H9 (cell line): ENCODE data around the gene RINL. TPM values are rescaled to one million over a fixed set of nuclear protein-coding genes. Genes with fewer than 3 reads are reported as not detected.

Source experiments
- DNase-seq: peaks from one replicate; pipeline ENCODE4 v3.0.0-alpha.2; 2017
- H2AFZ ChIP-seq: one replicate; pipeline ENCODE4 v1.6.1; 2013; ENCODE audit warnings: mild to moderate bottlenecking, low read length, control low read depth, moderate library complexity
- H2AK5ac ChIP-seq: 2 replicates; pipeline ENCODE4 v1.6.1; 2013; ENCODE audit warnings: low read length, control low read depth, mixed read lengths; ENCODE audit not compliant: insufficient read length
- H2BK120ac ChIP-seq: one replicate; pipeline ENCODE4 v1.6.1; 2013; ENCODE audit warnings: low read depth, mild to moderate bottlenecking, low read length, control low read depth, inconsistent platforms; ENCODE audit not compliant: poor library complexity, severe bottlenecking
- H2BK12ac ChIP-seq: 2 replicates; pipeline ENCODE4 v1.6.1; 2013; ENCODE audit warnings: low read length, control low read depth, mixed read lengths, low read depth; ENCODE audit not compliant: insufficient read length
- H2BK15ac ChIP-seq: 2 replicates; pipeline ENCODE4 v1.6.1; 2013; ENCODE audit warnings: low read depth, low read length, control low read depth
- H2BK20ac ChIP-seq: one replicate; pipeline ENCODE4 v1.6.1; 2013; ENCODE audit warnings: low read depth, mild to moderate bottlenecking, low read length, control low read depth, inconsistent platforms; ENCODE audit not compliant: poor library complexity, severe bottlenecking
- H2BK5ac ChIP-seq: 2 replicates; pipeline ENCODE4 v1.6.1; 2013; ENCODE audit warnings: low read length, control low read depth, mixed read lengths; ENCODE audit not compliant: insufficient read length
- H3K14ac ChIP-seq: 2 replicates; pipeline ENCODE4 v1.6.1; 2013; ENCODE audit warnings: low read length, control low read depth; ENCODE audit not compliant: insufficient read depth
- H3K18ac ChIP-seq: 2 replicates; pipeline ENCODE4 v1.6.1; 2013; ENCODE audit warnings: low read depth, mild to moderate bottlenecking, mixed read lengths, low read length, control low read depth; ENCODE audit not compliant: insufficient read length
- H3K23ac ChIP-seq: 2 replicates; pipeline ENCODE4 v1.6.1; 2013; ENCODE audit warnings: low read length, control low read depth, mixed read lengths, low read depth; ENCODE audit not compliant: insufficient read length
- H3K23me2 ChIP-seq: 2 replicates; pipeline ENCODE4 v1.6.1; 2013; ENCODE audit warnings: low read depth, mild to moderate bottlenecking, mixed read lengths, low read length, control low read depth; ENCODE audit not compliant: insufficient read length, poor library complexity, severe bottlenecking
- H3K27ac ChIP-seq: 2 replicates; pipeline ENCODE4 v1.5.1; 2013; ENCODE audit warnings: low read length, control low read depth, mixed read lengths, low read depth; ENCODE audit not compliant: insufficient read length
- H3K27me3 ChIP-seq: 2 replicates; pipeline ENCODE4 v1.6.1; 2013; ENCODE audit warnings: low read length, control low read depth, inconsistent platforms; ENCODE audit not compliant: insufficient read depth
- H3K4ac ChIP-seq: 2 replicates; pipeline ENCODE4 v1.6.1; 2013; ENCODE audit warnings: low read depth, mild to moderate bottlenecking, control low read depth, inconsistent platforms, low read length, moderate library complexity
- H3K4me1 ChIP-seq: 2 replicates; pipeline ENCODE4 v1.6.1; 2013; ENCODE audit warnings: low read length, control low read depth, inconsistent platforms; ENCODE audit not compliant: insufficient read depth
- H3K4me2 ChIP-seq: 2 replicates; pipeline ENCODE4 v1.6.1; 2013; ENCODE audit warnings: low read length, control low read depth, mixed read lengths; ENCODE audit not compliant: insufficient read length, insufficient read depth
- H3K56ac ChIP-seq: 2 replicates; pipeline ENCODE4 v1.6.1; 2013; ENCODE audit warnings: low read depth, mild to moderate bottlenecking, mixed read lengths, low read length, control low read depth; ENCODE audit not compliant: insufficient read length
- H3K79me1 ChIP-seq: 2 replicates; pipeline ENCODE4 v1.6.1; 2013; ENCODE audit warnings: low read depth, mild to moderate bottlenecking, moderate library complexity, low read length, control low read depth, inconsistent platforms; ENCODE audit not compliant: insufficient read depth, poor library complexity, severe bottlenecking
- H3K79me2 ChIP-seq: 2 replicates; pipeline ENCODE4 v1.6.1; 2013; ENCODE audit warnings: low read length, control low read depth, inconsistent platforms; ENCODE audit not compliant: insufficient read depth
- H3K9ac ChIP-seq: 2 replicates; pipeline ENCODE4 v1.6.1; 2013; ENCODE audit warnings: low read length, control low read depth, mixed read lengths; ENCODE audit not compliant: insufficient read length; ENCODE audit errors: extremely low read depth
- H3K9me3 ChIP-seq: one replicate; pipeline ENCODE4 v1.6.1; 2013; ENCODE audit warnings: low read depth, low read length, inconsistent platforms; ENCODE audit not compliant: control insufficient read depth
- H3T11ph ChIP-seq: one replicate; pipeline ENCODE4 v1.6.1; 2013; ENCODE audit warnings: mild to moderate bottlenecking, low read length, control low read depth, inconsistent platforms
- H4K20me1 ChIP-seq: one replicate; pipeline ENCODE4 v1.6.1; 2013; ENCODE audit not compliant: control insufficient read depth, insufficient read length, insufficient read depth
- H4K5ac ChIP-seq: 2 replicates; pipeline ENCODE4 v1.6.1; 2013; ENCODE audit warnings: low read depth, mild to moderate bottlenecking, mixed read lengths, low read length, control low read depth; ENCODE audit not compliant: insufficient read length
- H4K8ac ChIP-seq: replicated peaks from 2 replicates; pipeline ENCODE4 v1.6.1; 2013; ENCODE audit warnings: low read length, control low read depth, mixed read lengths, low read depth; ENCODE audit not compliant: insufficient read length
- H4K91ac ChIP-seq: 2 replicates; pipeline ENCODE4 v1.6.1; 2013; ENCODE audit warnings: low read depth, mild to moderate bottlenecking, moderate library complexity, mixed read lengths, low read length, control low read depth; ENCODE audit not compliant: insufficient read length
- H3K27ac Mint-ChIP-seq, 3 experiments: 2 replicates in 2 of 3; 3 replicates in 1 of 3; pipeline ENCODE4 v1.8.0; 2020 to 2021; ENCODE audit warnings: mixed read lengths in 3 of 3, mild to moderate bottlenecking in 1 of 3, moderate library complexity in 1 of 3
- H3K27me3 Mint-ChIP-seq: 2 replicates; pipeline ENCODE4 v1.8.0; 2021; ENCODE audit warnings: low read depth, mild to moderate bottlenecking, moderate library complexity, mixed read lengths
- H3K36me3 Mint-ChIP-seq, 3 experiments: 2 replicates in 2 of 3; 3 replicates in 1 of 3; pipeline ENCODE4 v1.8.0; 2020 to 2021; ENCODE audit warnings: low read depth in 3 of 3, mixed read lengths in 3 of 3; ENCODE audit not compliant: insufficient read depth in 1 of 3
- H3K4me1 Mint-ChIP-seq, 2 experiments: 2 replicates each; pipeline ENCODE4 v1.8.0; 2020; ENCODE audit warnings: mixed read lengths in 2 of 2
- H3K4me3 Mint-ChIP-seq, 2 experiments: 2 replicates in 1 of 2; 3 replicates in 1 of 2; pipeline ENCODE4 v1.8.0; 2020 to 2021; ENCODE audit warnings: mild to moderate bottlenecking in 2 of 2, mixed read lengths in 2 of 2, moderate library complexity in 1 of 2
- H3K9me3 Mint-ChIP-seq, 2 experiments: 2 replicates in 1 of 2; 3 replicates in 1 of 2; pipeline ENCODE4 v1.8.0; 2020; ENCODE audit warnings: mild to moderate bottlenecking in 2 of 2, mixed read lengths in 2 of 2, moderate library complexity in 1 of 2
- CTCF ChIP-seq: fragments of 200-600 bp; sonication (generic); conservative IDR thresholded peaks from 3 replicates; pipeline ENCODE4 v1.8.0; 2021; ENCODE audit warnings: antibody characterized with exemption, mild to moderate bottlenecking
- WGBS: extraction: QIAGEN DNeasy Blood & Tissue Kit; methylation state at CpG from one replicate; pipeline ENCODE4 v1.1.7; 2013; ENCODE audit warnings: missing lambda C conversion rate, low lambda C conversion rate, mixed read lengths; ENCODE audit not compliant: insufficient read length; ENCODE audit errors: extremely low coverage; 5-methylcytosine and 5-hydroxymethylcytosine counted together
- total RNA-seq: library from RNA; stranded (reverse); gene quantifications from 2 replicates; pipeline ENCODE4 v1.2.1, GENCODE V29; 2021

Gene RINL
- total RNA-seq, 1 experiment from 2014 or later: 6.4 TPM

- H3K14ac ChIP-seq: no peak overlapping the region
- H3K4me1 ChIP-seq: no peaks in the 10 kb centered on the region
- no peak overlapping the region for H3T11ph ChIP-seq
- no peaks in the 10 kb centered on the region for H4K20me1 ChIP-seq
- H3K79me1 ChIP-seq: no peaks in the 10 kb centered on the region
- H2BK12ac ChIP-seq: no peak overlapping the region
- no peaks in the 10 kb centered on the region for H3K9me3 ChIP-seq
- Mint-ChIP-seq H3K4me1 (no peaks in the 10 kb centered on the region), H3K27ac (no peak overlapping the region), H3K9me3 (no peaks in the 10 kb centered on the region), H3K27me3 (no peaks in the 10 kb centered on the region), H3K36me3 (peaks cover 25 to 46% (median 34%) of the 10 kb centered on the region in 3 experiments; a peak in 6 of 7 replicates), H3K4me3 (no peak overlapping the region)
- no peak for DNase-seq
- no peak for TF ChIP-seq CTCF
- no peak overlapping the region for H3K4me2 ChIP-seq
- H3K56ac ChIP-seq: no peak overlapping the region
- H2BK120ac ChIP-seq: no peak overlapping the region
- H3K23me2 ChIP-seq: no peaks in the 10 kb centered on the region
- no peak overlapping the region for H3K18ac ChIP-seq
- no peak overlapping the region for H4K5ac ChIP-seq
- no peaks in the 10 kb centered on the region for H3K27me3 ChIP-seq
- no peak overlapping the region for H2AFZ ChIP-seq
- no peak overlapping the region for H2BK5ac ChIP-seq
- no peak overlapping the region for H3K9ac ChIP-seq
- no CpG with 5 or more reads among the region's 5 CpGs for WGBS
- no peak overlapping the region for H3K23ac ChIP-seq
- H3K27ac ChIP-seq: no peak overlapping the region
- no peak overlapping the region for H2AK5ac ChIP-seq
- H4K8ac ChIP-seq: no peak overlapping the region
- no peak overlapping the region for H2BK15ac ChIP-seq
- no peak overlapping the region for H3K4ac ChIP-seq
- no peaks in the 10 kb centered on the region for H3K79me2 ChIP-seq
- no peak overlapping the region for H2BK20ac ChIP-seq
- H4K91ac ChIP-seq: no peak overlapping the region
Measured at GRCh38 chr19:38922482-38922881, 44.4 kb upstream of the RINL start.
